GM12891 (cell line): ENCODE data around the gene TSSK3.
A peak's percentile ranks its signal among the peaks of the same experiment; 100 is the strongest.
"Not testable (repeated sequence)": the region's sequence is repeated elsewhere in the genome, so short reads cannot be mapped to it uniquely, and the experiment has no call there.

Experiments
- DNase-seq: peaks from one replicate; pipeline ENCODE4 v3.0.0; 2011; ENCODE audit warnings: low spot score; ENCODE audit not compliant: insufficient read length
- FAIRE-seq: peaks from 2 replicates; lab custom pipeline; 2011; peaks lifted over from hg19 to GRCh38; lab: Jason Lieb, UNC
- PAX5 ChIP-seq: IDR thresholded peaks from 2 replicates; pipeline ENCODE4 v1.6.1; 2011; ENCODE audit warnings: low read length, moderate library complexity, mild to moderate bottlenecking; ENCODE audit not compliant: insufficient read depth, severe bottlenecking
- POLR2A ChIP-seq: IDR thresholded peaks from 2 replicates; pipeline ENCODE4 v1.6.1; 2011; ENCODE audit warnings: low read depth, low read length, control low read depth
- POLR2AphosphoS5 ChIP-seq: IDR thresholded peaks from 2 replicates; pipeline ENCODE4 v1.6.1; 2011; ENCODE audit warnings: low read depth, low read length, control low read depth
- POU2F2 ChIP-seq: IDR thresholded peaks from 2 replicates; pipeline ENCODE4 v1.6.1; 2011; ENCODE audit warnings: low read depth, mild to moderate bottlenecking, control low read depth, low read length, moderate library complexity
- SPI1 ChIP-seq: IDR thresholded peaks from 2 replicates; pipeline ENCODE4 v1.6.1; 2011; ENCODE audit warnings: low read depth, low read length, control low read depth
- TAF1 ChIP-seq: IDR thresholded peaks from 2 replicates; pipeline ENCODE4 v1.6.1; 2011; ENCODE audit warnings: low read depth, low read length, control low read depth

TSSK3 gene

DNA sequence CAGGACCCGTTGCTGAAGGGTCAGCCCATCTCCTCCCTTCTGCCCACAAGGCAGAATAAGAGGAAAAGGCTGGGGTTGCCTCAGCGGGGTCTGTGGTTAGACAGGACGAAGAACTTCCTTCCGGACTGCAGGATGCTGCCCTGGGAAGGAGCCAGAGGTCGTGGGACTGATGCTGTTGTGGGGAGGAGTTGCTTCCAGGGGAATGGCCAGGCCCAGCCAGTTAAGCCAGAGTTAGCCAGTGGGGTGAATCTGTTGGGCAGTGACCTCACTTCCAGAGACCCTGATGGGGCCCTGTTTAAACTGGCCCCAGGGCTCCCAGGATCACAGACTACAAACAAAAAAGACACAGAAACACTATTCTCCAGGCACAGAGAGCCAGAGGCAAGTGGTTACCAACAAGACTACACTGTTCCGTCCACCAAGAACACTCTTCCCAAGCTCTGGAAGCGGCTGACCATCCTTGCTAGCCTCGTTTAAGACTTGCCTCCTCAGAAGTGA, 13.1 kb upstream of the TSSK3 start:
- TF ChIP-seq POLR2A, result no peak
- no peak for TF ChIP-seq POU2F2
- no peak for TF ChIP-seq TAF1
- TF ChIP-seq POLR2AphosphoS5, result no peak
- TF ChIP-seq SPI1, result no peak
- TF ChIP-seq PAX5, result no peak
- no peak for DNase-seq
- no peak for FAIRE-seq

DNA sequence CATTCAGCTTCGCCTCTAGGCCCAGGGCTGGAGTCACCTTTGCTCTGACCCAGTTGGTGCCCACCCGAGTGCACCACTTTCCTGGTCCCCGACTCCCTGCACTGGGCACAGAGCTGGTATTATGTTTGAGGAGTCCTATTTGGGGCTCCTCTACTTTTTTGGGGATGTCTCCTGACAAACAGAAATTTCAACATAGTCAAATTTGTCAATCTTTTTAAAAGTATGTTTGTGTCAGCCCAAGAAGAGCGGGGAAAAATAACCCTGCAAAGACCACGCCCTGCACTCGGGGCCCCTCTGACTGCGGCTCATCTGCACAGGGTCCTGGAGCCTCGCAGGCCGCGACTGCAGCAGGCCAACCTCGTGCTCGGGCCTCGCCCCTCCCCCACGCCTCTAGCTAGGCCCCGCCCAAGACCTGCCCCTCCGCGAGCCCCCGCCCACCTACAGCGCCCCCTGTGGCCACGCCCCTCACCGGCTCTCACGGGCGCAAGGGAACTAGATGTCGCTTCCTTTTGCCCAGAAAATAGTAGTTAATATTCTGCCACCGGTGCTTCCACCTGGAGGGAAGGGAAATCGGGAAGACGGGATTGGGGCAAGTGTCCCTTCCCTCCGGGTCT, 11.4 kb upstream of the TSSK3 start:
- peak; percentile 72 for DNase-seq
- no peak for TF ChIP-seq POU2F2
- no peak for TF ChIP-seq POLR2AphosphoS5
- TF ChIP-seq POLR2A, result no peak
- TF ChIP-seq TAF1, result no peak
- no peak for TF ChIP-seq PAX5
- no peak for FAIRE-seq

DNA sequence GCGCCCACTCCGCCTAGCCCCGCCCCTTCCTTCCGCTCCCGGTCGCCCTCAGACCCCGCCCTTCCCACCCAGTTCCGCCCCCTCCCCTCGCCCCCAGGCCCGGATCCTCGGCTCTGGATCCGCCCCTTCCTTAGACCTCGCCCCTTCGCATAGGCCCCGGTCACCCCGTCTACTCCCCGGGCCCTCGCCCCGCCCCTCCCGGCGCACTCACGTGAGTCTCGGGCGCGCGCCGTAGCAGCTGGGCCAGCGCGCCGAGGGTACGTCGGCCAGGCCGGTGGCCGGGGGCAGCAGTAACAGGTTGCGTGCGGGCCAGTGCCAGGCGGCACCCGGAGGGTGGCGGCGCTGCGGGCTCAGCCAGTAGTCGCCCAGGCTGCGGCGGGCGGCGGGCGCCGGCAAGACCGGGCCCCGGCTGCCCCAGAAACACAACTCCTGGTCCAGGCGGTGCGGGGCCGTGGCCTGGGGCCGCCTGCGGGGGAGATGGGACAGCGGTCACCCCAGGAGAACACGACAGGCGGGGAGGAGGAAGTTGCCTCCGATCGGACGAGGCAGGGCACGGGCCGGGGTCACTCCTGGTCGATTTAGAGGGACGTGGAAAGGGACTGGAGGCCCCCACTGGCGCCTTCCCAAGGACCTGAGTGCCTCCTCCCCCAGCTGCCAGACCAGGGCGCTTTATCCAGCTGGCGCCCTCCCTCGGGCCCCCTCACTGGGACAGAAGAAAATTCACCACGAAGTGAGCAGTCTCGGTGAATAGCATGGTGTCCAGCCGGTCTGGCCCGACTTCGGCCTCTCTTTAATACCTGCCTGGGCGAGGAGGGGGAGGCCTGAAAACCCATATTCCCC, 10.7 kb upstream of the TSSK3 start:
- TF ChIP-seq PAX5 (no peak), SPI1 (0 out of 2 replicates have a peak, but pooled peaks have one; percentile 20), POLR2AphosphoS5 (no peak)
- FAIRE-seq (peak; percentile 97), DNase-seq (peak; percentile 97)

DNA sequence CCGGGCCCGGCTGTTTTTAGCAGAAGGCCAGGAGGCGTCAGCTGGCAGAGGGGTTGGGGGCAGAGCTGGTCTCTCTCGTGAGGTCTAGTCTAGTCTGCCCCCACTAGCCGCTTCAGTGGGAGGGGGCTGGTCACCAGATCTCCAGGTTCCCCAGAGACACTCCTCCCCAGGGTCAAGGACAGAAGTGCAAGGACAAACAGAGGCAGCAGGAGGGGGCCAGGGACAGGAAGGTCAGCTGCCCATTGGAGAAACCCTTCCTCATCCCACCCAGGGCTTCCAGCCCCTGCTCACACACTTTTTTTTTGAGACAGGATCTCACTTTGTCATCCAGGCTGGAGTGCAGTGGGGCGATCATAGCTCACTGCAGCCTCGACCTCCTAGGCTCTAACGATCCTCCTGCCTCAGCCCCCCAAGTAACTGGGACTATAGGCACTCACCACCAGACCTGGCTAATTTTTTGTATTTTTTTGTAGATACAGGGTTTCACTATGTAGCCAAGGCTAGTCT, 10.0 kb upstream of the TSSK3 start:
- DNase-seq (no peak), FAIRE-seq (no peak)
- no peak for TF ChIP-seq POLR2AphosphoS5
- TF ChIP-seq TAF1, result no peak
- TF ChIP-seq PAX5, result no peak
- TF ChIP-seq SPI1, result no peak
- TF ChIP-seq POLR2A, result no peak
- TF ChIP-seq POU2F2, result no peak

DNA sequence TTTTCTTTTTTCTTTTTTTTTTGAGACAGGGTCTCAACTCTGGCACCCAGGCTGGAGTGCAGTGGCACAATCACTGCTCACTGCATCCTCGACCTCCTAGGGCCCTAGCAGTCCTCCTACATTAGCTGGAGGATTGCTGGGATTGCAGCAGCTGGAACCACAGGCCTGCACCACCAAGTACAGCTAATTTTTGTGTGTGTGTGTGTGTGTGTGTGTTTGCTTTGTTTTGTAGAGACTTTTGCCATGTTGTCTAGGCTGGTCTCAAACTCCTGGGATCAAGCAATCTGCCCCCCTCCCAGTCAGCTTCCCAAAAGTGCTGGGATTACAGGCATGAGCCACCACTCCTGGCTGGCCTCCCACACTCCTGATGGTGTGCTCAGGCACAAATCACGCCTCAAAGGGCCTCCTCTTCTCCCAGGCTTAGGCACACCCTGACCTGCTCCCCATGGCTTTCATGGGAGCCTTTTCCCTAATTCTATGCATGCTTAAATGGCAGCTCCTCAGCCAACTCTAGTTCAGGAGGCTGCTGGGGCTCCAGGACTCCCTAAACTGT, 9.4 kb upstream of the TSSK3 start:
- TF ChIP-seq POLR2AphosphoS5, result no peak
- TF ChIP-seq POLR2A, result no peak
- no peak for TF ChIP-seq TAF1
- TF ChIP-seq POU2F2, result no peak
- TF ChIP-seq PAX5, result no peak
- no peak for TF ChIP-seq SPI1
- FAIRE-seq (no peak), DNase-seq (no peak)

DNA sequence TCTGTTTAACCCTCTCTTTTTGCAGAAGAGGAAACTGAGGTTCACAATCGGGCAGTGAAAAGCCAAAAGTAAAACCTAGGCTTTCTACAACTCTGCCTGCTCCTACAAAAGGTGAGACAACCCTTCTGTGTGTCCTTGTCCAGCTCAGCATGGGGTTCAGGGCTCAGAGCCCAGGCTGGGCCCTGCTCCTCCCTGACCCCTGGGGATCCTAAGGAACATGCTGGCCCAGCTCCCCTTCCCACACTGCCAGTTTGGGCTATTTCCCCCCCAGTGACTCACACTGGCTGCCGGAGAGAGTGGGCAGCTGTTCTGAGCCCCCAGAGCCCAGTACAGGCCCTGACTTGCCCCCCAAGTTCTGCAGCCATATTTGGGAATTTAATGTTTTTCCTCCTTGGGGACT, 8.9 kb upstream of the TSSK3 start:
- DNase-seq, result no peak

DNA sequence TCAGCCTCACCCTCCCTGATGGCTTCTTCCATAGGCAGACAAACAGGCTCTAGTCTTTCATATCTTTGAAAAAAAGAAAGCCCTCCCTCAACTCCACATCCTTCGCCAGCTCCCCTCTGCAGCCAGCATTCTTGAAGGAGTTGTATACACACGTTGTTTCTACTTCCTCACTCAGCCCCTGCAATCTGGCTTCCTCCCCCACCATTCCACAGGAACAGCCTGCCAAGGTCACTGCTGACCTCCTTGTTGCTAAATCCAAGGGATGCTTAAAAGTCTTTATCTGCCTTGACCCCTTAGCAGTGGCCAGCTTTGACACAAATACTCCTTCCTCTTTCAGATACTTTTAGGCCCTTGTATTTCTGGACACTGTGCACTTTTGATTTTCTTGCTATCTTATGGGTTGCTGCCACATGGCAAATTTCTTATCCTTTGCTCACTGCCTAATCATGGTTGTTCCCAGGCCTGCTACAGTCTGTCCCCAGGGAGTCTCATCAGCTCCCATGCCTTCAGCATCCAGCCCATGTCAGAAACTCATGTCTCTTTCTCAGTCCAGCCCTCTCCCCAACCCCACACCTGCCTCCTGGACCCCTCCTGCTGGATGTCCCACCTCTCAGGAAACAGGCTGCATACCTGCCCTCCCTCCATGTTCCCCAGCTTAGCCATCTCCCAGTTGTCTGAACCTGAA, 8.3 kb upstream of the TSSK3 start:
- DNase-seq (no peak), FAIRE-seq (no peak)
- TF ChIP-seq PAX5, result no peak

More for the DNA sequence above, 8.9 kb upstream of the TSSK3 start:
- TF ChIP-seq SPI1 (no peak), POU2F2 (no peak), POLR2AphosphoS5 (no peak), TAF1 (no peak), POLR2A (no peak), PAX5 (no peak)
- FAIRE-seq, result no peak

DNA sequence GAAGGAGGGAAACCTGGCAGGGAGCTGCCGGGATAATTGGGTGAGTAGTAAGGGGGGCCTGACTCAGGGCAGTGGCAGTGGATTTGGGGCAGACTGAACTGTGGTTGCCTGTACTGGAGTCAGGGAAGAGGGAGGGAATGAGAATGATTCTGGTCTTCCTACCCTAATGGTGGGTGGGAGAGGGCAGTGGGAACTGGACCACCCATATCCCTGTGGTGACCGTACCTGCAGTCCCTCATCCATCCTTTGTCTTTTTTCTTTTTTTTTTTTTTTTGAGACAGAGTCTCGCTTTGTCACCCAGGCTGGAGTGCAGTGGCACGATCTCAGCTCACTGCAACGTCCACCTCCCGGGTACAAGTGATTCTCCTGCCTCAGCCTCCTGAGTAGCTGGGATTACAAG, 6.6 kb upstream of the TSSK3 start:
- not testable (repeated sequence) for DNase-seq, FAIRE-seq

DNA sequence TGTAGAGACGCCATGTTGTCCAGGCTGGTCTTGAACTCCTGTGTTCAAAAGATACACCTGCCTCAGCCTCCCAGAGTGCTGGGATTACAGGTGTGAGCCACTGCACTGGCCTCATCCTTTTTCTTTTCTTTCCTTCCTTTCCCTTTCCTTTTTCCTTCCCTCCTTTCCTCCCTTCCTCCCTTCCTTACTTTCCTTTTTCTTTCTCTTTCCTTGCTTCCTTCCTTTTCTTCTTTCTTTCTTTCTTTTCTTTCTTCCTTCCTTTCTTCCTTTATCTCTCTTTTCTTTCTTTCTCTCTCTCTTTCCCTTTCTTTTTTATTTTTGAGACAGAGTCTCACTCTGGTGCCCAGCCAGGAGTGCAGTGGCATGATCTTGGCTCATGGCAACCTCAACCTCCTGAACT, 5.9 kb upstream of the TSSK3 start:
- DNase-seq (no peak), FAIRE-seq (no peak)
- no peak for TF ChIP-seq TAF1
- no peak for TF ChIP-seq POLR2AphosphoS5
- no peak for TF ChIP-seq POU2F2
- no peak for TF ChIP-seq SPI1
- no peak for TF ChIP-seq POLR2A
- TF ChIP-seq PAX5, result no peak

DNA sequence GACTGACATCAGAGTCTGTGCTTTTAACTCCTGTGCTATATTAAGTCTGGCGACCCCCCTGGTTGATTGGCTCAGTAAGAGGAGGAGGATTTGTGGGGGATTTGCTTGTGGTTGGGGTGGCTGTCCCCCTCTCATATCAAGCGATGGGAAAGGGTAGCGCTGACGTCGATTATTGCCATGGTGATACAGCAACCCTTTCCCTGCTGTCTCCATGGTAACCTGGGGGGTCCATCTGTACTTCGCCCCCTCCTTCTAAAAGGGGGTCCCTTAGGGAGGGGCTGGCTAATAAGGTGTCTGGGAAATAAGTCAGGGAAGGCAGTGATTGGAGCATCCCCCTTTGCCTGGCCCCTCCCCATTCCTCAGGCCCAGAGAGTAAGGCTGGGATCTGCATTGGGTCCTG, 4.7 kb upstream of the TSSK3 start:
- DNase-seq (no peak), FAIRE-seq (no peak)

More for the DNA sequence above, 4.7 kb upstream of the TSSK3 start:
- TF ChIP-seq POLR2A, result no peak
- no peak for TF ChIP-seq SPI1
- no peak for TF ChIP-seq TAF1
- no peak for TF ChIP-seq PAX5
- TF ChIP-seq POLR2AphosphoS5, result no peak
